ENCODE results near the gene DUSP1. TPM values are rescaled to one million over a fixed set of nuclear protein-coding genes. Genes with fewer than 3 reads are reported as not detected.
A peak's percentile ranks its signal among the peaks of the same experiment; 100 is the strongest.

DUSP1 gene
- total RNA-seq, 1 donor from 2014 or later, result 150 TPM

GRCh38 chr5:172775326-172776234 is 4.6 kb upstream of the DUSP1 start:
- H3K36me3 Mint-ChIP-seq (ENCODE audit: low read depth), result peaks cover 2% of the 10 kb centered on the region
- H3K4me3 Mint-ChIP-seq (ENCODE audit: unreplicated experiment), result no peak overlapping the region
- H3K27ac Mint-ChIP-seq (ENCODE audit: unreplicated experiment), result peak overlapping the region; percentile 57
- H3K9me3 Mint-ChIP-seq (ENCODE audit: low read depth), result no peaks in the 10 kb centered on the region
- H3K4me1 Mint-ChIP-seq (ENCODE audit: low read depth), result peaks cover 68% of the 10 kb centered on the region
- TF ChIP-seq CTCF (IDR thresholded peaks at IDR 0.05), result no peak
- H3K27me3 Mint-ChIP-seq (ENCODE audit: low read depth), result no peaks in the 10 kb centered on the region
- no peak for DNase-seq (ENCODE audit: low spot score)

DNA sequence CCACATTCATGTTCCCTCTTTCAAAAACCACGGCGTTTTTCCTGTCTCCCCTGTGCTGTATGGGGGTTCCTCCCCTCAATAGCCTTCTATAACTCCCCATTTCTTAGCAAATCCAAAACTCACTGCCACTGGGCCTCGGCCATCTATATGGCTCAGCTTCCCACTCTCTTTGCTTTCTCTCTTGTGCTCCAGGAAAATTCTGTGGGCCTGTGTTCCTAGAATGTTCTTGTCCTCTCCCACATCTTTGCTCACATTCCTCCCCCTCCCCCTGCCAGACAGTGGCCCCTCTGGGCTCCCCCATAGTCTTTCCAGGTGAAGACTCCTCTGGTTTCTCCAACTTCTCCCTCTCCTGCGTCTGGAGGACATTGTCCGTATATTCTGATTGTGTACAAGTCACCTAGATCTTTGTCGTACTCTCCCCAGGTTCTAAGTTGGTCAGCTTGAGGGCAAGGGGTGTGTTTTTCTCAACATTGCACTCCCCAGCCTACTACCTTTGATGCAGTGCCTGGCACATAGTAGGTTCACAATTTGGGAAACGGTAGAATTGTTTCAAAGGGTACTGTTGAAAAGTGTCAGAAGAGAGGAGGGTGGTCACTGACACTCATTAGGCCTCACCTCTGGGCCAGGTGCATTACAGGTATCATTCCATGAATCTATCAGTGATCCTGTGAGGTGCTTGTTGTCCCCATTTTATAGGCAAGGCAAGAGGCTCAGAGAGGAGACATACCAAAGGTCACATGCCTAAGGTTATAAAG is 3.7 kb upstream of the DUSP1 start:
- H3K27ac Mint-ChIP-seq (ENCODE audit: unreplicated experiment), result peak overlapping the region; percentile 99
- TF ChIP-seq CTCF (IDR thresholded peaks at IDR 0.05), result no peak
- H3K4me1 Mint-ChIP-seq (ENCODE audit: low read depth), result peaks cover 68% of the 10 kb centered on the region
- H3K9me3 Mint-ChIP-seq (ENCODE audit: low read depth), result no peaks in the 10 kb centered on the region
- H3K27me3 Mint-ChIP-seq (ENCODE audit: low read depth), result no peaks in the 10 kb centered on the region
- DNase-seq (ENCODE audit: low spot score), result no peak
- H3K4me3 Mint-ChIP-seq (ENCODE audit: unreplicated experiment), result no peak overlapping the region
- H3K36me3 Mint-ChIP-seq (ENCODE audit: low read depth), result peaks cover 7% of the 10 kb centered on the region

DNA sequence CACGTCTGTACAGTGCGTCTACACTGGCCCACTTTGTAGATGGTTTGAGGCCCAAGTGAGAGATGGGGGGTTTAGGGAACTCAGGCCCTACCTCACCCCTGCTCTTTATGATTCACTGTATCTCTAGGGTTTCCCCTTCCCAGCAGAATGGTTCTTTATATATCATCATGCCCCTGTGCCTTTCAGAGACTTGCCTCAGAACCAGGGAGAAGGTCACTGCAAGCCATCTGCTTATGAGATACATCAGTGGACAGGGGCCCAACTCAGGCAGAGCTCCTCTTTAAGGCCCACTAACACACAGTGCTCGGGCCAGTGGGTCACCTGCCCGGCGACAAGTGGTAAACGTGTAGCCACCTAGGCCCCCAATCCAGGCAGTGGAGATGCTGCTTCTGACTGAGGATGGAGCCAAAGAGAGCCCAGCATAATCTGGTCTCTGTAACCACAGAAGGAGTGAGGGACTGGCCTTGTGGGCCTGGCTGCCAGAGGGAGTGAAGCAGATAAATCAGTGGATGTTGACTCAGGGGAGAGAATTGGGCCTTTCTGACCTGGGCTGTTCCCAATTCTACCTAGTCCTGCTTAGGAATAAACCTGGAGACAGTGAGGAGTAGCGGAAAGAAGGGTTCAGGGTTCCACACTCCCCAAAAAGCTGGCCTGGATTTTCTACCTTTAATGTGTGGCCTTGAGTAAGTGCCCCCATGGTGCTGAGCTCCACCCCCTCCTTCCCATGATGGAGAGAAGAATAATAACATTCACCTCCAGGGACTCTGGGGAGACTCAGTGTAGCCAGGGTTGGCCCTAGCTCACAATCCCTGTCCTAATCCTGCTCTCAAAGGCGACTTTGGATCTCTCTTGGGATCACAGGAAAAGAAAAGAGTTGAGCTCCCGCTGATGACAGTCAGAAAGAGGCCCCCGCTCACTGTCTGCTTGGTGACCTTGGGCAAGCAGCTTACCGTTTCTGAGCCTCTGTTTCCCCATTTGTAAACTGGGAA is 2.8 kb upstream of the DUSP1 start:
- no peaks in the 10 kb centered on the region for H3K9me3 Mint-ChIP-seq (ENCODE audit: low read depth)
- H3K4me3 Mint-ChIP-seq (ENCODE audit: unreplicated experiment), result peak overlapping the region; percentile 71
- H3K27ac Mint-ChIP-seq (ENCODE audit: unreplicated experiment), result peak overlapping the region; percentile 99
- DNase-seq (ENCODE audit: low spot score), result no peak
- H3K36me3 Mint-ChIP-seq (ENCODE audit: low read depth), result peaks cover 17% of the 10 kb centered on the region
- TF ChIP-seq CTCF (IDR thresholded peaks at IDR 0.05), result no peak
- H3K4me1 Mint-ChIP-seq (ENCODE audit: low read depth), result peaks cover 71% of the 10 kb centered on the region
- no peaks in the 10 kb centered on the region for H3K27me3 Mint-ChIP-seq (ENCODE audit: low read depth)

DNA sequence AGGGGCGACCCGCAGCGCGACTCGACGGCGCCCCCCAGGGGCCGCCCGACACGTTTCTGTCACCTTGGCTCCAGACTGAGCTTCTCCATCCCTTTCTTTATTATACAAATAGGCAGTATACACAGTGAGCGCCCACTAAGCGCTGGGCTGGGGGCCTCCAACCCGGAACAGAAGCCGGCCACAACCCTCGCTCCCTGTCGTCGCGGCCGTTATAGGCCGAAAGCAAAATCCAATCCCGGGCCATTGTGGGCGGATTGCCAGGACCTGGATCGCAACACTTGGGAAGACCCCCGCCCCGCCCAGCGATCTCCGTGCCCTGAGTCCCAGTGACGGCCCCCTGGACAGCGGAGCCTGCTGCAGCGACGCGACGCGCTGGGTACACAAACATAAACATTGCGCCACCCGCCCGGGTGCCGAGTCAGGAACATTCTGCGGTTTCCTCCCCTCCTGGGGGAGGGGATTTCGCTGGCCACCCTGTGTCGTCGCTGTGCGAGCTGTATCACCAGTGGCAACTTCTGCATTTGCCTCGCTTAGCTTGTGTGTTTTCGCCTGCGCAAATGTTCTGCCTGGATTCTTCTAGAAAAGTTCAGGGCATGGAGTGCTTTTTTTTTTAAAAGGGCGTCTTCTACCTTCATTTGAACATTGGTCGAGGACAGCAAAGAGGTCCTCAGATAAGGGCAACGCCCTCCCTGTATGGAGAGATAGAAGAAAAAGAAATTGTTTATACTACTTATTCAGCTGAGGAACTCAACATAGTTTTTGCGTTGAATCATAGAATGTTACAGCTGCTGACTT is 1.3 kb upstream of the DUSP1 start:
- H3K36me3 Mint-ChIP-seq (ENCODE audit: low read depth), result peaks cover 30% of the 10 kb centered on the region
- H3K9me3 Mint-ChIP-seq (ENCODE audit: low read depth), result no peaks in the 10 kb centered on the region
- TF ChIP-seq CTCF (IDR thresholded peaks at IDR 0.05), result peak; percentile 97
- peak overlapping the region; percentile 71 for H3K4me3 Mint-ChIP-seq (ENCODE audit: unreplicated experiment)
- peak; percentile 97 for DNase-seq (ENCODE audit: low spot score)
- peak overlapping the region; percentile 99 for H3K27ac Mint-ChIP-seq (ENCODE audit: unreplicated experiment)
- no peaks in the 10 kb centered on the region for H3K27me3 Mint-ChIP-seq (ENCODE audit: low read depth)
- H3K4me1 Mint-ChIP-seq (ENCODE audit: low read depth), result peaks cover 70% of the 10 kb centered on the region
